Neural cell (in vitro differentiated cells): ENCODE measurements around the gene JPH2.

Source experiments
- EP300 ChIP-seq: fragments of 450-650 bp; conservative IDR thresholded peaks from 2 replicates; pipeline ENCODE4 v1.6.1; 2014; ENCODE audit warnings: antibody characterized with exemption, mild to moderate bottlenecking, moderate library complexity; ENCODE audit not compliant: poor library complexity, severe bottlenecking
- EZH2 ChIP-seq: fragments of 200-600, 300-800 bp; shearing (Covaris generic), sonication (generic); IDR thresholded peaks from 2 replicates; pipeline ENCODE4 v1.6.1; 2014; ENCODE audit warnings: antibody characterized with exemption, low read length, borderline replicate concordance, mild to moderate bottlenecking; ENCODE audit not compliant: insufficient read depth, poor library complexity, severe bottlenecking
- POLR2AphosphoS5 ChIP-seq: IDR thresholded peaks from 2 replicates; pipeline ENCODE4 v1.6.1; 2012
- RAD21 ChIP-seq: fragments of 450-650 bp; conservative IDR thresholded peaks from 2 replicates; pipeline ENCODE4 v1.6.1; 2014; ENCODE audit warnings: antibody characterized with exemption, mild to moderate bottlenecking, moderate library complexity
- SMC3 ChIP-seq: fragments of 450-650 bp; conservative IDR thresholded peaks from 2 replicates; pipeline ENCODE4 v1.6.1; 2014; ENCODE audit warnings: antibody characterized with exemption, mild to moderate bottlenecking, moderate library complexity; ENCODE audit not compliant: poor library complexity
- TAF1 ChIP-seq: IDR thresholded peaks from 2 replicates; pipeline ENCODE4 v1.6.1; 2012; ENCODE audit warnings: low read depth
- TF ChIP-seq, protein P1 (sequence below): fragments of 450-650 bp; IDR thresholded peaks from 2 replicates; pipeline ENCODE4 v1.5.1; 2014; ENCODE audit warnings: antibody characterized with exemption, mild to moderate bottlenecking, moderate library complexity; ENCODE audit not compliant: poor library complexity, severe bottlenecking
- TF ChIP-seq, protein P2 (sequence below): IDR thresholded peaks from 2 replicates; pipeline ENCODE4 v1.6.1; 2012; ENCODE audit warnings: borderline replicate concordance

DNA sequence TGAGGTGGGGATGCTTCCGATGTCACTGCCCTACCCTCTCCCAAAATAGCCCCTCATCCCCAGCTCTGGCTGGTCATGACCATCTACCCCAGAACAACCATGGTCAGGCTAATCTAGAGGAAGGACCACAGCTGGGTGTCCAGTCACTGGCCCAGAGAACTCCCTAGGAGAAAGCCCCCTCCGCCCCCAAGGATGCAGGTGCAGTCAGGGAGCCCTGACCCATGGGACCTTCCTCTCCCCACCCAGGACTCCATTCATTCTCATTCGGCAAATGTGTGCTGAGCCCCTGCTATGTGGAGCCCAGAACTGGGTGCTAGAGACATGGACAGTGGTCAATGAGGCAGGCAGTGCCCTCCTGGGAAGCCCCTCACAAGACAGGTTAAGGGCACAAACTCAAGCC lies 60.5 kb downstream of the JPH2 start:
- TF ChIP-seq RAD21: no peak
- TF ChIP-seq TAF1: no peak
- TF ChIP-seq, protein P1, sequence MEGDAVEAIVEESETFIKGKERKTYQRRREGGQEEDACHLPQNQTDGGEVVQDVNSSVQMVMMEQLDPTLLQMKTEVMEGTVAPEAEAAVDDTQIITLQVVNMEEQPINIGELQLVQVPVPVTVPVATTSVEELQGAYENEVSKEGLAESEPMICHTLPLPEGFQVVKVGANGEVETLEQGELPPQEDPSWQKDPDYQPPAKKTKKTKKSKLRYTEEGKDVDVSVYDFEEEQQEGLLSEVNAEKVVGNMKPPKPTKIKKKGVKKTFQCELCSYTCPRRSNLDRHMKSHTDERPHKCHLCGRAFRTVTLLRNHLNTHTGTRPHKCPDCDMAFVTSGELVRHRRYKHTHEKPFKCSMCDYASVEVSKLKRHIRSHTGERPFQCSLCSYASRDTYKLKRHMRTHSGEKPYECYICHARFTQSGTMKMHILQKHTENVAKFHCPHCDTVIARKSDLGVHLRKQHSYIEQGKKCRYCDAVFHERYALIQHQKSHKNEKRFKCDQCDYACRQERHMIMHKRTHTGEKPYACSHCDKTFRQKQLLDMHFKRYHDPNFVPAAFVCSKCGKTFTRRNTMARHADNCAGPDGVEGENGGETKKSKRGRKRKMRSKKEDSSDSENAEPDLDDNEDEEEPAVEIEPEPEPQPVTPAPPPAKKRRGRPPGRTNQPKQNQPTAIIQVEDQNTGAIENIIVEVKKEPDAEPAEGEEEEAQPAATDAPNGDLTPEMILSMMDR: no peak
- TF ChIP-seq EZH2: no peak
- TF ChIP-seq POLR2AphosphoS5: no peak
- no peak for TF ChIP-seq SMC3
- no peak for TF ChIP-seq EP300
- TF ChIP-seq, protein P2, sequence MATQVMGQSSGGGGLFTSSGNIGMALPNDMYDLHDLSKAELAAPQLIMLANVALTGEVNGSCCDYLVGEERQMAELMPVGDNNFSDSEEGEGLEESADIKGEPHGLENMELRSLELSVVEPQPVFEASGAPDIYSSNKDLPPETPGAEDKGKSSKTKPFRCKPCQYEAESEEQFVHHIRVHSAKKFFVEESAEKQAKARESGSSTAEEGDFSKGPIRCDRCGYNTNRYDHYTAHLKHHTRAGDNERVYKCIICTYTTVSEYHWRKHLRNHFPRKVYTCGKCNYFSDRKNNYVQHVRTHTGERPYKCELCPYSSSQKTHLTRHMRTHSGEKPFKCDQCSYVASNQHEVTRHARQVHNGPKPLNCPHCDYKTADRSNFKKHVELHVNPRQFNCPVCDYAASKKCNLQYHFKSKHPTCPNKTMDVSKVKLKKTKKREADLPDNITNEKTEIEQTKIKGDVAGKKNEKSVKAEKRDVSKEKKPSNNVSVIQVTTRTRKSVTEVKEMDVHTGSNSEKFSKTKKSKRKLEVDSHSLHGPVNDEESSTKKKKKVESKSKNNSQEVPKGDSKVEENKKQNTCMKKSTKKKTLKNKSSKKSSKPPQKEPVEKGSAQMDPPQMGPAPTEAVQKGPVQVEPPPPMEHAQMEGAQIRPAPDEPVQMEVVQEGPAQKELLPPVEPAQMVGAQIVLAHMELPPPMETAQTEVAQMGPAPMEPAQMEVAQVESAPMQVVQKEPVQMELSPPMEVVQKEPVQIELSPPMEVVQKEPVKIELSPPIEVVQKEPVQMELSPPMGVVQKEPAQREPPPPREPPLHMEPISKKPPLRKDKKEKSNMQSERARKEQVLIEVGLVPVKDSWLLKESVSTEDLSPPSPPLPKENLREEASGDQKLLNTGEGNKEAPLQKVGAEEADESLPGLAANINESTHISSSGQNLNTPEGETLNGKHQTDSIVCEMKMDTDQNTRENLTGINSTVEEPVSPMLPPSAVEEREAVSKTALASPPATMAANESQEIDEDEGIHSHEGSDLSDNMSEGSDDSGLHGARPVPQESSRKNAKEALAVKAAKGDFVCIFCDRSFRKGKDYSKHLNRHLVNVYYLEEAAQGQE: no peak
